HL-60/S4 treated with phorbol 12-myristate 13-acetate at 8.2 ng/mL for 4 days and 3 days (cell line): ENCODE results near the gene SLC36A4.

Experiments
- in situ Hi-C: fragments of 300-500 bp; cut with MboI; formaldehyde crosslinking; loops from 2 replicates; pipeline ENCODE4 v1.15.0; 2022; ENCODE audit warnings: low sequenced_read_pairs

SLC36A4 gene

GRCh38 chr11:93197380-93198214 is at the start of gene SLC36A4:
Gene SLC36A4 (minus strand): TSS chr11:93197991. CDS start chr11:93197832, 159 bp downstream.
- in situ Hi-C loops: no loop called here

- in situ Hi-C loops: loop anchor here (25.0 kb wide), 2 partner anchors 284 to 416 kb away; partner anchors contain the start of genes CEP295 and MTNR1B
Measured at GRCh38 chr11:93246790-93247189, 49.0 kb upstream of the SLC36A4 start.

DNA sequence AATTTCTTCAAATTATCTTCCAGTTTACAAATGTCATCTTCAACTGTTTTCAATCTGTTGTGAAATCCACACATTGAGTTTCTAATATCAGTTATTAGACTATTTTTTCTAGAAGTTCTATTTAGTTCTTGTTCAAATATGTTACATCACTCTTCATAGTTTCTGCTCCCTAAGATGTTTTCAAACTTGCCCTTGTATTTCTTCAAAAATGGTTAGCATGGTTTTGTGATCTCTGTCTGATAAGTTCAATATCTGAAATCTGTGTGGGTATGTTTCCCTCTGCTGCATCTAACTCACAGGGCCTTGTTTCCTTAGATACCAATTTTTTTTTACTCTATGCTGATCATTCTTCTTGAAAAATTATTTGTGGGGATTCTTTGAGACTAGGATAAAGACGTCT is 46.2 kb upstream of the SLC36A4 start:
- in situ Hi-C loops: loop anchor here (25.0 kb wide), 2 partner anchors 282 to 418 kb away; partner anchors contain the start of genes CEP295 and MTNR1B

DNA sequence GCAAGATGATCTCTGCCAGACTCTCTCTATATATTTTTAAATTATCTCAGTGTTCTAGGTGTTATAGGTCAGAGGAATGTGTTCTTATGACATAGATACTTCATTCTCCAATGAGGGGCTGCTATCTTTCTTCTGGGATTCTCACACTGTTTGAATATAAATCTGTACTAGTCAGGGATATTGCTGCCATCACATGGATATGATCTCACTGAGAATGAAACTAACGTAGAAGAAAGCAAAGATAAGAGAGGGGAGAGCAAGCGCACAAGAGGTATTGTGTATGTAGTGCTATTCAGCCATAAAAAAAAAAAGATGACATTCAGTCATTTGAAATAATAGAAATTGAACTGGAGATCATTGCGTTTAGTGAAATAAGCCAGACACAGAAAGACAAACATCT is 42.2 kb upstream of the SLC36A4 start:
- in situ Hi-C loops: loop anchor here (25.0 kb wide), 2 partner anchors 278 to 422 kb away; partner anchors contain the start of genes CEP295 and MTNR1B

DNA sequence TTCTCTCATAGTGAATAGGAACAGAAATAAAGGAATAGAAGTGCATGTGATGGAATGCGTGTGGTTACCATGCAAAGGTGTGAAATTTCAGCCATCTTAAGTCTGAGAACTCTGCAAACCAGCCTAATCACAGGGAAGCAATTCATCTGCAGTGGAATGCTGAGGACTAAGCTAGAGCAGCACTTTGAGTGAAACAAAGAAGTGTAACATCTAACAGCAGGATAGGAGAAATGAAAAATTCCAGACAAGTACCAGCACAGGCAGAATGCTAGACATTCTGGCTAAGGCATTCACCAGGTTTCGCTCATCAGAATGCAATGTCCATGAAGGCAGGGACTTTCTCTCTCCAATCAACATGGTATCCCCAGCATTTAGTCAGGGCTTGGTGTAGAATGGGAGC is 41.2 kb upstream of the SLC36A4 start:
- in situ Hi-C loops: loop anchor here (25.0 kb wide), 2 partner anchors 277 to 423 kb away; partner anchors contain the start of genes CEP295 and MTNR1B

DNA sequence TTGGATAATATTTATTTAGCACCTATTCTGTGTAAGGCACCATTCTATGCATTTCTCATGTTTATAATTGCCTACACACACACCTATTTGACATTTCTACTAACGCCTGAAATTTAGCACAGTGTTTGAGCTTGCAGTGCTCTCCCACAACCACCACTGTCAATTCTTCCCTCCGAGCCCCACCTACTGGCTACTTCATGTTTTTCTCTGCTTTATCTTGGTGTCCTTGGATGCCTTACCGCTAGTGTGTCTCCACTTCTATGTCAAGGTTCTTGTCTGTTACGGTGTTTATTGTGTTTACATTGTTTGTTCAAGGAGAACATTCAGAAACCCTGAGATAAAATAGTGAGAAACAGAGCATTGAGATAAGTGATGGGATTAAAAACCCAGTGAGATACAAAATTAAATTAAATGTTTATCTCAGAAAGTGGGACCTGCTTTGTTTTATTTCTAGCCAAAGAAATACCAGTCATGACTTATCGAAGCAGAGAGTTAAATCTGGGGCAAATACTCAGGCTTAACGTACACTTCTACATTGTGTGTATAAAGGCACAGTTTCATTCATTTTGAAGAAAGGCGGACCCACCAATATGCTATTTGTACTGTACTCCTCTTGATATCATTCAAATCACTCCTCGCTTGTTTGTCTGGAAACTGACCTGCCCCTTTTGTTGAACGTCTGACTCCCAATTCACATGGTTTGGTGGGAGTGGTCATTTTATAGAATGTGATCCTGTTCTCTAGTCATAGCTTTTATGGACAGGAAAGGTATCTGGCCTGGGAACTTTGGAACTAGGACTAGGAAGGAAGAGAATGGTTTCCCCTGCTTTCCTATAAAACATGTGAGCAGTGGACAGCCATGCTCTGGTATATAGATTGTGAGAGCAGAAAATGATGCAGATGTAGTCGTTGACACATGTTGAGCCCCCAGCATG is 39.2 kb upstream of the SLC36A4 start:
- in situ Hi-C loops: loop anchor here (25.0 kb wide), 2 partner anchors 275 to 425 kb away; partner anchors contain the start of genes CEP295 and MTNR1B

- in situ Hi-C loops: loop anchor here (25.0 kb wide), 2 partner anchors 272 to 428 kb away; partner anchors contain the start of genes CEP295 and MTNR1B
Measured at GRCh38 chr11:93234602-93235207, 36.9 kb upstream of the SLC36A4 start.

DNA sequence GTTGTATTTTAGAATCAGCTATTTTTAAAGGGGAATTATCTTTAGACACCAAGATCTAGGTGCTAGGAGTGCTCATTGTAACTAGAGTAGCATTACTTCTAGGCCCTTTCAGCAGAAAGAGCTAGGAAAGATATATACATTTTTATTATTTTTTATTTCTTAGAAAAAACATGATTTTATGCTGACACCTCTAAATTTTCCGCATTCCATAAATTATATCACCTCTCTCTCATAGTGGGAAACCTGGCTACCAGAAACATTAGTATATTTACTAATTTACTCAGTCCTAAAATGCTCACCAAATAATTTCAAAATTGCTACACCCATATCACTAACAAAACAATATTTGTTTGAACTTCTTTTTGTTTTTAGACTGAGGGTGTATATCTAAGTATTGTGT is 32.1 kb upstream of the SLC36A4 start:
- in situ Hi-C loops: loop anchor here (25.0 kb wide), 2 partner anchors 268 to 432 kb away; partner anchors contain the start of genes CEP295 and MTNR1B

GRCh38 chr11:93225662-93226061 is 27.9 kb upstream of the SLC36A4 start:
- in situ Hi-C loops: loop anchor here (25.0 kb wide), 2 partner anchors 263 to 437 kb away; partner anchors contain the start of genes CEP295 and MTNR1B

DNA sequence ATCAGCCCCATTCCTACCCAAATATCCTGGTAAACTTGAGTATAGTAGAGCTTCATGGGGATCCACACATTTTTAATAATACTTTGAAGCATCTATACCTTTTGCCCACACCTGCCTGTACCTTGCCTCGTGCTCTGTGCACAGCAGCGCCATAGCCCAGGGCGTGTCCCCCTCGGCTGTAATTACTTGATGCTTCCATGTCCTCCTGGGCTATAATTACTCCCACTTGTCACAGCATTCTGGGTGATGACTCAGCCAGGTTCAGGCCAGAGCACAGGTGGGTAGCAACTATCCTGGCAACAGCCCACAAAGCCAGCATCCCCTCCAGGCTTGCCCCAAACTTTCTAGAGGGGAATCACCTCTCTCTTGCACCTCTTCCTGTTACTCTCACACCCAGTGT is 23.7 kb upstream of the SLC36A4 start:
- in situ Hi-C loops: no loop called here

GRCh38 chr11:93220078-93220477 is 22.3 kb upstream of the SLC36A4 start:
- in situ Hi-C loops: no loop called here

- in situ Hi-C loops: no loop called here
Measured at GRCh38 chr11:93219440-93219839, 21.6 kb upstream of the SLC36A4 start.

- in situ Hi-C loops: no loop called here
Measured at GRCh38 chr11:93216511-93217101, 18.8 kb upstream of the SLC36A4 start.

- in situ Hi-C loops: no loop called here
Measured at GRCh38 chr11:93213622-93214021, 15.8 kb upstream of the SLC36A4 start.

DNA sequence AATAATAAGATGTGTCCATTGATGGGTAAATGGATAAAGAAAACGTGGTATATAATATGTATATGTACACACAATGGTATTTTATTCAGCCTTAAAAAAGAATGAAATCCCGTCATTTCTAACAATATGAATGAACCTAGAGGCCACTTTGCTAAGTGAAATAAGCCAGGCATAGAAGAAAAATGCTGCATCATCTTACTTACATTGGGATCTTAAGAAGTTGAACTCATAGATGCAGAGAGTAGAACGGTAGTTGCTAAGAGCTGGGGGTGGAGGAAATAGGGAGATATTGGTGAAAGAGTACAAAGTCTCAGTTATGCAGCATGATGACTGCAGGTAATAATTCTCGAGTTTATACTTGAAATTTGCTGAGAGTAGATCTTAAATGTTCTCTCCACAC is 14.3 kb upstream of the SLC36A4 start:
- in situ Hi-C loops: no loop called here

GRCh38 chr11:93209466-93209865 is 11.7 kb upstream of the SLC36A4 start:
- in situ Hi-C loops: no loop called here

DNA sequence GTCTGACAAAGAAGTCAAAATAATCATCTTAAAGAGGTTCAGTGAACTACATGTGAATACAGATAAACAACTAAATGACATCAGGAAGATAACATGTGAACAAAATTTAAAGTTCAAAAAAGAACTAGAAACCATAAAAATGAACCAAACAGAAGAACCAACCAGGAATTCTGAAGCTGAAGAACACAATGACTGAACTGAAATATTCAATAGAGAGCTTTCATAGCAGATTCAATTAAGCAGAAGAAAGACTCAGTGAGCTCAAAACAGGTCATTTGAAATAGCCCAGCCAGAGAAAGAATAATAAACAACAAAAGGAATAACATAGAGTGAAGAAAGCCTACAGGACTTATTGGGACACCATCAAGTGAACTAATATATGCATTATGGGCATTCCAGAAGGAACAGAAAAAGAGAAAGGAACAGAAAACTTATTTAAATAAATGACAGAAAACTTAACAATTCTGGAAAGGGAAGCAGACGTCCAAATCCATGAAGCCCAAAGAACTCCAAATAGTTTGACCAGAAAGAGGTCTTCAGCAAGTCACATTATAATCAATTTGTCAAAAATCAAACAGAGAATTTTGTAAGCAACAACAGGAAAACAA is 11.0 kb upstream of the SLC36A4 start:
- in situ Hi-C loops: no loop called here

GRCh38 chr11:93199616-93200015 is 1.8 kb upstream of the SLC36A4 start:
- in situ Hi-C loops: no loop called here

- in situ Hi-C loops: no loop called here
Measured at GRCh38 chr11:93198215-93198845, 539 bp upstream of the SLC36A4 start.
